Gastrocnemius medialis (tissue), 4 donors: ENCODE results near the gene RUFY1. TPM values are rescaled to one million over a fixed set of nuclear protein-coding genes. Genes with fewer than 3 reads are reported as not detected.

Experiments used
- ATAC-seq, 2 donors: fragments of 150-250 bp; one replicate each; pipeline ENCODE4 v1.9.1; 2016
- DNase-seq, 2 donors: peaks; one replicate each; pipeline ENCODE4 v3.0.0-alpha.2; 2019
- H3K27ac ChIP-seq, 4 donors: fragments of 200-600 bp; sonication (generic); 1 replicate in 1 of 4; 2 replicates in 3 of 4; pipeline ENCODE4 v1.5.1; 2016 to 2018; ENCODE audit warnings: mild to moderate bottlenecking in 2 of 4, moderate library complexity in 1 of 4
- H3K27me3 ChIP-seq, 3 donors: fragments of 200-600 bp; sonication (generic) in 2 of 3; 1 replicate in 1 of 3; 2 replicates in 2 of 3; pipeline versions ENCODE4 v1.5.1 to v1.6.0; 2016 to 2019; ENCODE audit warnings: mild to moderate bottlenecking in 1 of 3, moderate library complexity in 1 of 3
- H3K36me3 ChIP-seq, 2 donors: fragments of 200-600 bp; sonication (generic) in 1 of 2; one replicate each; pipeline ENCODE4 v1.5.1; 2017 to 2018
- H3K4me1 ChIP-seq, 2 donors: fragments of 200-600 bp; sonication (generic) in 1 of 2; one replicate each; pipeline ENCODE4 v1.5.1; 2016 to 2017; ENCODE audit warnings: mild to moderate bottlenecking in 2 of 2
- H3K4me3 ChIP-seq, 4 donors: fragments of 200-600 bp; sonication (generic) in 3 of 4; 1 replicate in 1 of 4; 2 replicates in 3 of 4; pipeline ENCODE4 v1.5.1; 2016 to 2019; ENCODE audit warnings: mild to moderate bottlenecking in 2 of 4
- H3K9me3 ChIP-seq, 3 donors: fragments of 200-600 bp; sonication (generic) in 2 of 3; 1 replicate in 1 of 3; 2 replicates in 2 of 3; pipeline ENCODE4 v1.5.1; 2016 to 2019
- POLR2A ChIP-seq, 2 donors: fragments of 450-650 bp; IDR thresholded peaks; one replicate each; pipeline ENCODE4 v1.6.1; 2017; ENCODE audit warnings: antibody characterized with exemption in 2 of 2, mild to moderate bottlenecking in 2 of 2, moderate library complexity in 2 of 2
- in situ Hi-C, 4 donors: fragments of 200-750 bp; cut with MboI; loops; one replicate each; pipeline versions ENCODE4 v1.15.0 to v1.8.0; 2017; ENCODE audit warnings: low sequenced_read_pairs in 4 of 4
- intact Hi-C: fragments of 100-400 bp; cut with DNase I; formaldehyde crosslinking; loops from one replicate; pipeline ENCODE4 v1.15.1; 2023; ENCODE audit warnings: low total_unique reads
- total RNA-seq, 4 donors: library from RNA; depleted of rRNA; stranded (reverse); fragments of >200 nt; gene quantifications; one replicate each; pipeline versions ENCODE4 v1.1.0 to v1.2.3, GENCODE V29; 2016
- TF ChIP-seq, protein P1 (sequence below), 5 experiments: fragments of 450-650 bp in 3 of 5; fragments of 200-600 bp in 2 of 5; sonication (generic) in 2 of 5; IDR thresholded peaks in 4 of 5; conservative IDR thresholded peaks in 1 of 5; 1 replicate in 4 of 5; 2 replicates in 1 of 5; pipeline ENCODE4 v1.5.1; 2016 to 2019; ENCODE audit warnings: antibody characterized with exemption in 5 of 5, mild to moderate bottlenecking in 3 of 5, moderate library complexity in 3 of 5

RUFY1 gene
- total RNA-seq, 4 donors from 2014 or later, result 19.6 to 36.3 (median 26.0) TPM

DNA sequence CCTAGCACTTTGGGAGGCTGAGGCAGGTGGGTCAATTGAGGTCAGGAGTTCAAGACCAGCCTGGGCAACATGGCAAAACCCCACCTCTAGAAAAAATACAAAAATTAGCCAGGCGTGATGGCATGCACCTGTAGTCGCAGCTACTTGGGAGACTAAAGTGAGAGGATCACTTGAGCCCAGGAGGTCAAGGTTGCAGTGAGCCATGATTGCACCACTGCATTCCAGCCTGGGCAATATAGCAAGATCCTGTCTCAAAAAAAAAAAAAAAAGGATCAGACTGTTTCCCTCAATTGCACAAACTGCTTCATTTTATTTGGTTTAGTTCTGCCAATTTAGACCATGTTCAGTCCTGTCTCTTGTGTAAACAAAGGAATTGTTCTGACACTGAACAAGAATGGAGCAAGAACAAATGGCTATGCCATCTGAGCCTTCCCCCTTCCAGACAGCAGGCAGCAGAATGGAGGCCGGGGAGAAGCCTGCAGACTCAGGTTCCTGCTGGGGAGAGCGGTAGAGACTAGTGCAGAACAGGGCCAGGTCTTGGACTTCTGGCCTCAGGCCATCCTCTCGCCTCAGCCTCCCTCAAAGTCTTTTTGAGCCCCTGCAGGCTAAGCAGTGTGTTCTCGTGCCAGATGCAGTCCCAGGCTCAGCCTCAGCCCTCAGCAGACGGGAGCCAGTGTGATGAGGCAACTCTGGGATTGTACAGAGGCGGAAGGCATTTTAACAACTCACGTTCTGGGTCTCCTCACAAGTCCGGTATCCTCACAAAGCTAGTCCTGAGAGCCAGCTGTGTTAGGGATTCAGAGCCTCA, 54.9 kb downstream of the RUFY1 start:
- Histone ChIP-seq H3K27ac (peak overlapping the region in 3 of 4 donors; percentile 81 to 87 (median 83)), H3K4me1 (peaks cover 29 to 43% of the 10 kb centered on the region in 2 donors), H3K36me3 (peaks cover 0 to 84% of the 10 kb centered on the region in 2 donors), H3K27me3 (no peaks in the 10 kb centered on the region), H3K4me3 (no peak overlapping the region), H3K9me3 (no peaks in the 10 kb centered on the region)
- in situ Hi-C loops (no loop called here), intact Hi-C loops (loop anchor here (5.0 kb wide), 1 partner anchor 48 kb away; no protein-coding TSS in a partner anchor)
- TF ChIP-seq, protein P1, sequence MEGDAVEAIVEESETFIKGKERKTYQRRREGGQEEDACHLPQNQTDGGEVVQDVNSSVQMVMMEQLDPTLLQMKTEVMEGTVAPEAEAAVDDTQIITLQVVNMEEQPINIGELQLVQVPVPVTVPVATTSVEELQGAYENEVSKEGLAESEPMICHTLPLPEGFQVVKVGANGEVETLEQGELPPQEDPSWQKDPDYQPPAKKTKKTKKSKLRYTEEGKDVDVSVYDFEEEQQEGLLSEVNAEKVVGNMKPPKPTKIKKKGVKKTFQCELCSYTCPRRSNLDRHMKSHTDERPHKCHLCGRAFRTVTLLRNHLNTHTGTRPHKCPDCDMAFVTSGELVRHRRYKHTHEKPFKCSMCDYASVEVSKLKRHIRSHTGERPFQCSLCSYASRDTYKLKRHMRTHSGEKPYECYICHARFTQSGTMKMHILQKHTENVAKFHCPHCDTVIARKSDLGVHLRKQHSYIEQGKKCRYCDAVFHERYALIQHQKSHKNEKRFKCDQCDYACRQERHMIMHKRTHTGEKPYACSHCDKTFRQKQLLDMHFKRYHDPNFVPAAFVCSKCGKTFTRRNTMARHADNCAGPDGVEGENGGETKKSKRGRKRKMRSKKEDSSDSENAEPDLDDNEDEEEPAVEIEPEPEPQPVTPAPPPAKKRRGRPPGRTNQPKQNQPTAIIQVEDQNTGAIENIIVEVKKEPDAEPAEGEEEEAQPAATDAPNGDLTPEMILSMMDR (IDR thresholded peaks at IDR 0.05 in 4 of 5, conservative IDR thresholded peaks at IDR 0.05 in 1 of 5), result no peak
- TF ChIP-seq POLR2A (IDR thresholded peaks at IDR 0.05), result no peak
- ATAC-seq (peak in 1 of 2 donors; percentile 10), DNase-seq (peak in 1 of 2 donors; percentile 41)

GRCh38 chr5:179606071-179606909, 55.9 kb downstream of the RUFY1 start:
- peaks cover 38 to 53% of the 10 kb centered on the region in 2 donors for H3K4me1 ChIP-seq
- ATAC-seq, result no peak
- intact Hi-C loops, result loop anchor here (5.0 kb wide), 1 partner anchor 49 kb away; no protein-coding TSS in a partner anchor

DNA sequence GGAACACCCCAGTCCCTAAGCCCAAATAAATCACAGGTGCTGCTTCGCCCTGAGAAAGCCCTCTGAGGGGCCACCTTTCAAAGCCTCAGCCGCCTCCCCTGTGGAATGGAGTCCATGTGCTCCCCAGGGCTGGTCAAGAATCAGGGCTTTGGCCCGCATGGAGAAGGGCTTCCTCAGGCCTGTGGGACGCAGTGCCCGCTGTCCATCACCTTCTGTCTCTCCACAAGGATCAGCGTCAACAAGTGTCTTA, 56.5 kb downstream of the RUFY1 start:
- no peaks in the 10 kb centered on the region for H3K27me3 ChIP-seq
- no peak for TF ChIP-seq POLR2A (IDR thresholded peaks at IDR 0.05)
- TF ChIP-seq, protein P1 (IDR thresholded peaks at IDR 0.05 in 4 of 5, conservative IDR thresholded peaks at IDR 0.05 in 1 of 5), result no peak
- no peak for DNase-seq
- no peak overlapping the region for H3K4me3 ChIP-seq
- in situ Hi-C loops (no loop called here), intact Hi-C loops (loop anchor here (5.0 kb wide), 1 partner anchor 50 kb away; no protein-coding TSS in a partner anchor)
- peaks cover 0 to 87% of the 10 kb centered on the region in 2 donors for H3K36me3 ChIP-seq
- H3K9me3 ChIP-seq, result no peaks in the 10 kb centered on the region
- H3K27ac ChIP-seq, result peak overlapping the region; percentile 45 to 87 (median 82)
- no peak for ATAC-seq
- peaks cover 42 to 57% of the 10 kb centered on the region in 2 donors for H3K4me1 ChIP-seq

More at GRCh38 chr5:179606071-179606909, 55.9 kb downstream of the RUFY1 start:
- DNase-seq, result no peak
- H3K4me3 ChIP-seq, result no peak overlapping the region
- in situ Hi-C loops, result no loop called here
- peak overlapping the region; percentile 45 to 87 (median 82) for H3K27ac ChIP-seq
- no peaks in the 10 kb centered on the region for H3K27me3 ChIP-seq
- peaks cover 0 to 86% of the 10 kb centered on the region in 2 donors for H3K36me3 ChIP-seq
- H3K9me3 ChIP-seq, result no peaks in the 10 kb centered on the region
- TF ChIP-seq POLR2A (IDR thresholded peaks at IDR 0.05), result no peak
- TF ChIP-seq, protein P1 (IDR thresholded peaks at IDR 0.05 in 4 of 5, conservative IDR thresholded peaks at IDR 0.05 in 1 of 5), result no peak

- DNase-seq, result peak; percentile 25 to 81
- in situ Hi-C loops, result no loop called here
- no peaks in the 10 kb centered on the region for H3K9me3 ChIP-seq
- peak; percentile 8 to 26 for ATAC-seq
- peaks cover 0 to 84% of the 10 kb centered on the region in 2 donors for H3K36me3 ChIP-seq
- H3K4me1 ChIP-seq, result peaks cover 42 to 60% of the 10 kb centered on the region in 2 donors
- peak overlapping the region; percentile 45 to 87 (median 82) for H3K27ac ChIP-seq
- H3K4me3 ChIP-seq, result no peak overlapping the region
- no peaks in the 10 kb centered on the region for H3K27me3 ChIP-seq
- intact Hi-C loops, result loop anchor here (5.0 kb wide), 1 partner anchor 50 kb away; no protein-coding TSS in a partner anchor
- TF ChIP-seq, protein P1 (IDR thresholded peaks at IDR 0.05 in 4 of 5, conservative IDR thresholded peaks at IDR 0.05 in 1 of 5), result no peak
- TF ChIP-seq POLR2A (IDR thresholded peaks at IDR 0.05), result no peak
These were observed 57.0 kb downstream of the RUFY1 start for GRCh38 chr5:179607160-179607931.
